ENCODE data around the gene ZNF304. TPM values are rescaled to one million over a fixed set of nuclear protein-coding genes. Genes with fewer than 3 reads are reported as not detected.

ZNF304 gene
- total and polyA plus RNA-seq, 2 of the 13 experiments (the other 11 are each of a cell fraction or from before 2014, with no cell fraction given) = 3.4 to 8.0 TPM

GRCh38 chr19:57357406-57357805 lies 6.3 kb downstream of the ZNF304 start:
- no peak overlapping the region for H3K9ac ChIP-seq (ENCODE audit: insufficient read depth, low read depth, low read length)
- H3K4me1 ChIP-seq (ENCODE audit: insufficient read depth, low read length) = peaks cover 18% of the 10 kb centered on the region
- DNase-seq (ENCODE audit: low spot score) (no peak), ATAC-seq (no peak), FAIRE-seq (no peak)
- H3K36me3 ChIP-seq (replicated peaks in 1 of 2; ENCODE audit: control insufficient read depth in 1 of 2, insufficient read depth in 2 of 2, low read length in 2 of 2) = peaks cover 9 to 62% of the 10 kb centered on the region in 2 experiments
- ChIA-PET POLR2A (no interaction called here), CTCF (ENCODE audit: low intra/inter-chr PET ratio, low total read pairs) (no interaction called here)
- H3K4me2 ChIP-seq (ENCODE audit: low read depth, low read length) = no peak overlapping the region
- intact Hi-C loops (cut with micrococcal nuclease; ENCODE audit: unreplicated experiment) (no loop called here), in situ Hi-C loops (cut with HindIII; ENCODE audit: extremely low pct_ligation_motif_present, low pct_unique_long_range_greater_than_20kb) (no loop called here)
- H3K4me3 ChIP-seq (replicated peaks in 1 of 3; ENCODE audit: insufficient read depth in 1 of 3, low read depth in 2 of 3, low read length in 3 of 3) = no peak overlapping the region
- no peak overlapping the region for H3K27ac ChIP-seq (ENCODE audit: extremely low read length, insufficient read depth, low read length)
- H4K20me1 ChIP-seq (ENCODE audit: insufficient read depth, low read length) = no peaks in the 10 kb centered on the region
- no peaks in the 10 kb centered on the region for H3K27me3 ChIP-seq (ENCODE audit: control insufficient read depth in 1 of 2, insufficient read depth in 2 of 2, low read length in 2 of 2)
- WGBS (ENCODE audit: low lambda C conversion rate) = 99% methylated on average over 5 of the region's 5 CpGs
- peaks cover 13% of the 10 kb centered on the region for H3K79me2 ChIP-seq (ENCODE audit: insufficient read depth, low read length)
- no peak overlapping the region for H2AFZ ChIP-seq (ENCODE audit: low read length)
- no TSS peak for BruUV-seq (replicated peaks)
- TF ChIP-seq ZNF337 (CRISPR knock-in tag; IDR thresholded peaks at IDR 0.05; ENCODE audit: borderline replicate concordance, low read depth) = no peak
- no peak for TF ChIP-seq ARNTL (CRISPR knock-in tag; IDR thresholded peaks at IDR 0.05)
- no peak for TF ChIP-seq CREM (IDR thresholded peaks at IDR 0.05)
- no peak for TF ChIP-seq CREM (CRISPR knock-in tag; IDR thresholded peaks at IDR 0.05)
- no peak for TF ChIP-seq HOXA3 (CRISPR knock-in tag; IDR thresholded peaks at IDR 0.05)
- TF ChIP-seq ZNF367 (CRISPR knock-in tag; IDR thresholded peaks at IDR 0.05; ENCODE audit: borderline replicate concordance) = no peak
- no peak for TF ChIP-seq RAD51 (IDR thresholded peaks at IDR 0.05; ENCODE audit: borderline replicate concordance)
- no peak for TF ChIP-seq MAZ (IDR thresholded peaks at IDR 0.05; ENCODE audit: borderline replicate concordance, low read depth, low read length)
- no peak for TF ChIP-seq MAZ (CRISPR knock-in tag; IDR thresholded peaks at IDR 0.05; ENCODE audit: low read depth)
- no peak for TF ChIP-seq ZNF256 (CRISPR knock-in tag; conservative IDR thresholded peaks at IDR 0.05)
- TF ChIP-seq SIN3A (IDR thresholded peaks at IDR 0.05; ENCODE audit: borderline replicate concordance, low read depth, low read length) = no peak
- no peak for TF ChIP-seq DBP (CRISPR knock-in tag; IDR thresholded peaks at IDR 0.05; ENCODE audit: not compliant biosample characterization)
- no peak for TF ChIP-seq DPF2 (CRISPR knock-in tag; IDR thresholded peaks at IDR 0.05; ENCODE audit: borderline replicate concordance, low read depth)
- no peak for TF ChIP-seq PRDM10 (CRISPR knock-in tag; IDR thresholded peaks at IDR 0.05; ENCODE audit: low read depth)
- H3K9me3 ChIP-seq (ENCODE audit: low read length) = no peaks in the 10 kb centered on the region

Data from HepG2 (cell line).